T-cell (primary cell): ENCODE measurements around the gene TMEM271. TPM values are rescaled to one million over a fixed set of nuclear protein-coding genes. Genes with fewer than 3 reads are reported as not detected.

Experiments used
- ATAC-seq, 4 experiments: fragments of 200-7000 bp in 3 of 4; fragments of 150-1000 bp in 1 of 4; cut with Tn5 transposase; replicated peaks in 1 of 4; 1 replicate in 3 of 4; 2 replicates in 1 of 4; pipeline ENCODE4 v1.10.0; 2021; ENCODE audit warnings: moderate library complexity in 3 of 4, mild to moderate bottlenecking in 2 of 4, moderate number of reproducible peaks in 1 of 4
- CTCF ChIA-PET, 2 donors: fragments of 300-600 bp; sonication (Branson Sonifier 250); formaldehyde crosslinking; loops; one replicate each; lab custom pipeline; 2022; ENCODE audit warnings: antibody characterized with exemption in 2 of 2; lab: Charles Lee
- POLR2A ChIA-PET, 2 donors: fragments of 300-600 bp; sonication (Branson Sonifier 250); formaldehyde crosslinking; loops; one replicate each; lab custom pipeline; 2022; ENCODE audit warnings: antibody characterized with exemption in 2 of 2; lab: Charles Lee
- DNase-seq, 35 experiments: peaks; one replicate each; pipeline versions ENCODE4 v3.0.0 to v3.0.0-alpha.2; 2013 to 2023
- H3K27ac ChIP-seq: one replicate; pipeline ENCODE4 v1.5.1; 2013; ENCODE audit warnings: low read length
- H3K27me3 ChIP-seq, 2 experiments: replicated peaks in 1 of 2; 1 replicate in 1 of 2; 2 replicates in 1 of 2; pipeline versions ENCODE4 v1.6.1 to v1.7.0; 2013; ENCODE audit warnings: low read length in 1 of 2, mixed read lengths in 1 of 2; ENCODE audit not compliant: control insufficient read depth in 2 of 2, insufficient read depth in 2 of 2; ENCODE audit errors: extremely low read depth in 1 of 2
- H3K36me3 ChIP-seq, 2 donors: 1 replicate in 1 of 2; 2 replicates in 1 of 2; pipeline versions ENCODE4 v1.6.1 to v1.7.0; 2013; ENCODE audit warnings: low read length in 1 of 2; ENCODE audit not compliant: control insufficient read depth in 2 of 2, insufficient read depth in 1 of 2; ENCODE audit errors: extremely low read depth in 1 of 2
- H3K4me1 ChIP-seq, 2 experiments: 1 replicate in 1 of 2; 2 replicates in 1 of 2; pipeline versions ENCODE4 v1.6.1 to v1.7.0; 2013; ENCODE audit warnings: low read length in 2 of 2, mixed read lengths in 1 of 2; ENCODE audit not compliant: insufficient read depth in 2 of 2, control insufficient read depth in 1 of 2; ENCODE audit errors: extremely low read depth in 1 of 2
- H3K4me3 ChIP-seq, 2 donors: 1 replicate in 1 of 2; 2 replicates in 1 of 2; pipeline versions ENCODE4 v1.5.1 to v1.7.0; 2013; ENCODE audit warnings: mild to moderate bottlenecking in 2 of 2, low read length in 1 of 2, moderate library complexity in 1 of 2; ENCODE audit not compliant: control insufficient read depth in 1 of 2; ENCODE audit errors: extremely low read depth in 1 of 2
- H3K9me3 ChIP-seq: 2 replicates; pipeline ENCODE4 v1.7.0; 2013
- H3K27ac Mint-ChIP-seq, 2 donors: one replicate each; pipeline ENCODE4 v1.8.0; 2020 to 2021; ENCODE audit warnings: mild to moderate bottlenecking in 2 of 2, mixed read lengths in 2 of 2
- H3K27me3 Mint-ChIP-seq, 2 donors: one replicate each; pipeline ENCODE4 v1.8.0; 2021 to 2022; ENCODE audit warnings: mixed read lengths in 2 of 2
- H3K36me3 Mint-ChIP-seq: one replicate; pipeline ENCODE4 v1.8.0; 2021; ENCODE audit warnings: mixed read lengths
- H3K4me1 Mint-ChIP-seq, 3 donors: one replicate each; pipeline ENCODE4 v1.8.0; 2020 to 2022; ENCODE audit warnings: mixed read lengths in 3 of 3, mild to moderate bottlenecking in 1 of 3
- H3K4me3 Mint-ChIP-seq, 3 donors: one replicate each; pipeline ENCODE4 v1.8.0; 2020 to 2022; ENCODE audit warnings: mild to moderate bottlenecking in 3 of 3, mixed read lengths in 3 of 3, moderate library complexity in 3 of 3
- H3K9me3 Mint-ChIP-seq, 3 donors: one replicate each; pipeline ENCODE4 v1.8.0; 2020 to 2022; ENCODE audit warnings: mixed read lengths in 3 of 3
- WGBS: methylation state at CpG from one replicate; pipeline ENCODE4 v1.1.5; 2013; ENCODE audit warnings: missing lambda C conversion rate; ENCODE audit not compliant: insufficient coverage; 5-methylcytosine and 5-hydroxymethylcytosine counted together
- total RNA-seq, 35 experiments: library from RNA in 6 of 35; stranded (reverse) in 6 of 35; fragments of 120-200 nt in 1 of 35; gene quantifications; one replicate each; pipeline versions ENCODE4 v1.2.1 to v1.2.4 and lab custom pipeline; 2013 to 2026

Gene TMEM271
- total RNA-seq, 5 donors from 2014 or later (not counting 1 experiment from before 2014, with no cell fraction given), result not detected

GRCh38 chr4:569958-570667 lies 6.0 kb downstream of the TMEM271 start:
- H3K9me3 ChIP-seq, result no peaks in the 10 kb centered on the region
- no peaks in the 10 kb centered on the region for H3K4me1 ChIP-seq
- Mint-ChIP-seq H3K27me3 (peaks cover 38 to 59% of the 10 kb centered on the region in 2 donors), H3K27ac (no peak overlapping the region), H3K36me3 (no peaks in the 10 kb centered on the region), H3K4me3 (no peak overlapping the region), H3K9me3 (peaks cover 0 to 10% (median 0%) of the 10 kb centered on the region in 3 donors), H3K4me1 (peaks cover 2 to 10% (median 5%) of the 10 kb centered on the region in 3 donors)
- no peaks in the 10 kb centered on the region for H3K36me3 ChIP-seq
- ATAC-seq, result no peak
- CTCF ChIA-PET, result no interaction called here
- H3K27me3 ChIP-seq, result peaks cover 13 to 58% of the 10 kb centered on the region in 2 experiments
- POLR2A ChIA-PET, result no interaction called here
- 73% methylated on average over 7 of the region's 17 CpGs for WGBS
- no peak overlapping the region for H3K4me3 ChIP-seq
- DNase-seq, result no peak
- H3K27ac ChIP-seq, result no peak overlapping the region

GRCh38 chr4:568962-569361 lies 7.1 kb downstream of the TMEM271 start:
- ATAC-seq, result no peak
- Mint-ChIP-seq H3K4me3 (no peak overlapping the region), H3K4me1 (peaks cover 0 to 4% (median 0%) of the 10 kb centered on the region in 3 donors), H3K27ac (no peak overlapping the region), H3K9me3 (peaks cover 0 to 16% (median 2%) of the 10 kb centered on the region in 3 donors), H3K36me3 (no peaks in the 10 kb centered on the region), H3K27me3 (peaks cover 32 to 53% of the 10 kb centered on the region in 2 donors)
- Histone ChIP-seq H3K27me3 (peaks cover 10 to 54% of the 10 kb centered on the region in 2 experiments), H3K9me3 (no peaks in the 10 kb centered on the region), H3K27ac (no peak overlapping the region), H3K4me3 (no peak overlapping the region), H3K36me3 (no peaks in the 10 kb centered on the region), H3K4me1 (no peaks in the 10 kb centered on the region)
- POLR2A ChIA-PET, result no interaction called here
- 44% methylated on average over 3 of the region's 5 CpGs for WGBS
- no peak for DNase-seq
- CTCF ChIA-PET, result interaction anchor here in 1 of 2 donors (0.6 kb wide), 1 partner anchor 524 kb away, joined by 3 read pairs; no protein-coding TSS in a partner anchor

- Mint-ChIP-seq H3K27me3 (peaks cover 25 to 46% of the 10 kb centered on the region in 2 donors), H3K27ac (no peak overlapping the region)
- no peak for DNase-seq
These were observed 7.8 kb downstream of the TMEM271 start for GRCh38 chr4:568351-568652.

GRCh38 chr4:567457-568350 lies 8.4 kb downstream of the TMEM271 start:
- POLR2A ChIA-PET, result no interaction called here
- Histone ChIP-seq H3K9me3 (no peaks in the 10 kb centered on the region), H3K4me3 (no peak overlapping the region), H3K27ac (no peak overlapping the region), H3K36me3 (no peaks in the 10 kb centered on the region), H3K27me3 (peaks cover 0 to 44% of the 10 kb centered on the region in 2 experiments), H3K4me1 (no peaks in the 10 kb centered on the region)
- ATAC-seq (no peak), DNase-seq (no peak)
- H3K27me3 Mint-ChIP-seq, result peaks cover 25 to 42% of the 10 kb centered on the region in 2 donors
- no peaks in the 10 kb centered on the region for H3K36me3 Mint-ChIP-seq
- CTCF ChIA-PET, result no interaction called here
- WGBS, result 88% methylated on average over 8 of the region's 10 CpGs
- H3K4me1 Mint-ChIP-seq, result no peaks in the 10 kb centered on the region
- no peak overlapping the region for H3K27ac Mint-ChIP-seq
- peaks cover 0 to 22% (median 4%) of the 10 kb centered on the region in 3 donors for H3K9me3 Mint-ChIP-seq
- H3K4me3 Mint-ChIP-seq, result no peak overlapping the region

More at GRCh38 chr4:568351-568652, 7.8 kb downstream of the TMEM271 start:
- Mint-ChIP-seq H3K4me1 (no peaks in the 10 kb centered on the region), H3K4me3 (no peak overlapping the region), H3K9me3 (peaks cover 0 to 16% (median 2%) of the 10 kb centered on the region in 3 donors), H3K36me3 (no peaks in the 10 kb centered on the region)
- Histone ChIP-seq H3K27me3 (peaks cover 3 to 50% of the 10 kb centered on the region in 2 experiments), H3K36me3 (no peaks in the 10 kb centered on the region), H3K4me1 (no peaks in the 10 kb centered on the region), H3K4me3 (no peak overlapping the region), H3K27ac (no peak overlapping the region), H3K9me3 (no peaks in the 10 kb centered on the region)
- ChIA-PET POLR2A (no interaction called here), CTCF (no interaction called here)
- no peak for ATAC-seq
- no CpG with 5 or more reads among the region's 2 CpGs for WGBS

- WGBS, result 32% methylated on average over 2 of the region's 2 CpGs
- no peak overlapping the region for H3K4me3 ChIP-seq
- H3K27me3 Mint-ChIP-seq, result peaks cover 15 to 32% of the 10 kb centered on the region in 2 donors
- no peak overlapping the region for H3K27ac Mint-ChIP-seq
- H3K9me3 ChIP-seq, result no peaks in the 10 kb centered on the region
- peaks cover 0 to 38% of the 10 kb centered on the region in 2 experiments for H3K27me3 ChIP-seq
- H3K36me3 ChIP-seq, result no peaks in the 10 kb centered on the region
- ATAC-seq (no peak), DNase-seq (no peak)
- no peak overlapping the region for H3K4me3 Mint-ChIP-seq
- no peak overlapping the region for H3K27ac ChIP-seq
- ChIA-PET POLR2A (no interaction called here), CTCF (no interaction called here)
- H3K9me3 Mint-ChIP-seq, result peaks cover 0 to 27% (median 8%) of the 10 kb centered on the region in 3 donors
- no peaks in the 10 kb centered on the region for H3K36me3 Mint-ChIP-seq
- no peaks in the 10 kb centered on the region for H3K4me1 Mint-ChIP-seq
- no peaks in the 10 kb centered on the region for H3K4me1 ChIP-seq
These were observed 9.4 kb downstream of the TMEM271 start for GRCh38 chr4:566508-567295.

- peaks cover 9 to 26% of the 10 kb centered on the region in 2 donors for H3K27me3 Mint-ChIP-seq
- WGBS, result 95% methylated on average over 7 of the region's 7 CpGs
- peaks cover 0 to 23% (median 8%) of the 10 kb centered on the region in 3 donors for H3K9me3 Mint-ChIP-seq
- POLR2A ChIA-PET, result no interaction called here
- H3K36me3 ChIP-seq, result no peaks in the 10 kb centered on the region
- DNase-seq (no peak), ATAC-seq (no peak)
- H3K36me3 Mint-ChIP-seq, result no peaks in the 10 kb centered on the region
- H3K4me1 ChIP-seq, result no peaks in the 10 kb centered on the region
- no peaks in the 10 kb centered on the region for H3K9me3 ChIP-seq
- H3K27ac Mint-ChIP-seq, result no peak overlapping the region
- H3K4me3 Mint-ChIP-seq, result no peak overlapping the region
- no peaks in the 10 kb centered on the region for H3K4me1 Mint-ChIP-seq
- H3K4me3 ChIP-seq, result no peak overlapping the region
- CTCF ChIA-PET, result no interaction called here
- no peak overlapping the region for H3K27ac ChIP-seq
- peaks cover 0 to 39% of the 10 kb centered on the region in 2 experiments for H3K27me3 ChIP-seq
These were observed 10.1 kb downstream of the TMEM271 start for GRCh38 chr4:566035-566434.
